Measurements from ENCODE around the gene SPI1. TPM values are rescaled to one million over a fixed set of nuclear protein-coding genes. Genes with fewer than 3 reads are reported as not detected.
"Not testable (repeated sequence)": the region's sequence is repeated elsewhere in the genome, so short reads cannot be mapped to it uniquely, and the experiment has no call there.

Gene SPI1
- total RNA-seq, 1 experiment from 2014 or later: not detected

GRCh38 chr11:47326198-47326597 lies 52.1 kb downstream of the SPI1 start:
- no peak for DNase-seq (ENCODE audit: low spot score)

- peak; percentile 83 for DNase-seq (ENCODE audit: low spot score)
Measured at GRCh38 chr11:47325271-47326041, 52.9 kb downstream of the SPI1 start.

GRCh38 chr11:47324520-47324919 lies 53.8 kb downstream of the SPI1 start:
- no peak for DNase-seq (ENCODE audit: low spot score)

- DNase-seq (ENCODE audit: low spot score): no peak
Measured at GRCh38 chr11:47318166-47318565, 60.2 kb downstream of the SPI1 start.

- DNase-seq (ENCODE audit: low spot score): no peak
Measured at GRCh38 chr11:47317064-47317828, 61.1 kb downstream of the SPI1 start.

- DNase-seq (ENCODE audit: low spot score): not testable (repeated sequence)
Measured at GRCh38 chr11:47316501-47316900, 61.8 kb downstream of the SPI1 start.

GRCh38 chr11:47314992-47315391 lies 63.4 kb downstream of the SPI1 start:
- DNase-seq (ENCODE audit: low spot score): no peak

GRCh38 chr11:47308050-47308823 lies 70.1 kb downstream of the SPI1 start:
- no peak for DNase-seq (ENCODE audit: low spot score)

- no peak for DNase-seq (ENCODE audit: low spot score)
Measured at GRCh38 chr11:47306484-47306844, 71.9 kb downstream of the SPI1 start.

GRCh38 chr11:47305734-47306483 lies 72.4 kb downstream of the SPI1 start:
- DNase-seq (ENCODE audit: low spot score): no peak

Small RNA genes within 50 kb of the gene (small RNA-seq; reads per million reads assigned to genes)
- not detected for gene MIR4487

Other genes with a start within 250 kb of the SPI1 start
- 162 and 181 TPM in 2 replicates for gene ARFGAP2, start 201.7 kb downstream of the SPI1 start, total RNA-seq (2014; rRNA removed; shearing (Covaris generic))
- 2.6 and 3.7 TPM in 2 replicates for gene PACSIN3, start 192.1 kb downstream of the SPI1 start, total RNA-seq (2014; rRNA removed; shearing (Covaris generic))
- 17.1 and 25.7 TPM in 2 replicates for gene DDB2, start 163.6 kb downstream of the SPI1 start, total RNA-seq (2014; rRNA removed; shearing (Covaris generic))
- 42.9 and 48.5 TPM in 2 replicates for gene ACP2, start 129.7 kb downstream of the SPI1 start, total RNA-seq (2014; rRNA removed; shearing (Covaris generic))
- gene NR1H3, start 120.6 kb downstream of the SPI1 start, total RNA-seq (2014; rRNA removed; shearing (Covaris generic)): 139 and 147 TPM in 2 replicates
- gene MADD, start 108.4 kb downstream of the SPI1 start, total RNA-seq (2014; rRNA removed; shearing (Covaris generic)): 44.0 and 46.2 TPM in 2 replicates
- gene MYBPC3, start 25.8 kb downstream of the SPI1 start, total RNA-seq (2014; rRNA removed; shearing (Covaris generic)): 0.05 TPM in 1 of 2 replicates, not detected in the other
- gene SLC39A13, start 30.0 kb upstream of the SPI1 start, total RNA-seq (2014; rRNA removed; shearing (Covaris generic)): 56.0 and 67.0 TPM in 2 replicates
- 206 and 222 TPM in 2 replicates for gene PSMC3, start 47.9 kb upstream of the SPI1 start, total RNA-seq (2014; rRNA removed; shearing (Covaris generic))
- gene RAPSN, start 70.6 kb upstream of the SPI1 start, total RNA-seq (2014; rRNA removed; shearing (Covaris generic)): not detected in 2 replicates
- 104 and 123 TPM in 2 replicates for gene CELF1, start 174.6 kb upstream of the SPI1 start, total RNA-seq (2014; rRNA removed; shearing (Covaris generic))
- 193 and 201 TPM in 2 replicates for gene PTPMT1, start 187.1 kb upstream of the SPI1 start, total RNA-seq (2014; rRNA removed; shearing (Covaris generic))
- 26.5 and 29.5 TPM in 2 replicates for gene KBTBD4, start 200.4 kb upstream of the SPI1 start, total RNA-seq (2014; rRNA removed; shearing (Covaris generic))
- 144 and 149 TPM in 2 replicates for gene NDUFS3, start 200.5 kb upstream of the SPI1 start, total RNA-seq (2014; rRNA removed; shearing (Covaris generic))
- gene FAM180B, start 208.1 kb upstream of the SPI1 start, total RNA-seq (2014; rRNA removed; shearing (Covaris generic)): not detected in 2 replicates
- gene C1QTNF4, start 215.9 kb upstream of the SPI1 start, total RNA-seq (2014; rRNA removed; shearing (Covaris generic)): not detected in 2 replicates

All from HT-29 (cell line).